IMR-90 (cell line): ENCODE data around the gene ITPR2. TPM values are rescaled to one million over a fixed set of nuclear protein-coding genes. Genes with fewer than 3 reads are reported as not detected.

Source experiments
- ATAC-seq: fragments of 200-7000 bp; cut with Tn5 transposase; 2 replicates; pipeline ENCODE4 v1.9.1; 2020; ENCODE audit warnings: low read depth, mild to moderate bottlenecking, moderate library complexity
- BruUV-seq: library from RNA; stranded (reverse); fragments of 400-500 nt; replicated peaks from 2 replicates; lab custom pipeline; 2021; lab: Mats Ljungman, UMichigan
- CTCF ChIA-PET: fragments of 300-600 bp; formaldehyde crosslinking; extraction: SDS; loops from one replicate; lab custom pipeline; 2021; ENCODE audit warnings: antibody characterized with exemption; lab: Yijun Ruan, JAX
- POLR2A ChIA-PET: fragments of 300-600 bp; sonication (Branson Sonifier 250); formaldehyde crosslinking; loops from one replicate; lab custom pipeline; 2022; ENCODE audit warnings: antibody characterized with exemption; ENCODE audit not compliant: unreplicated experiment; lab: Charles Lee
- DNase-seq: peaks from one replicate; pipeline ENCODE4 v3.0.0; 2013
- H2AFZ ChIP-seq: replicated peaks from 2 replicates; pipeline ENCODE3; 2013; ENCODE audit warnings: low read length, mild to moderate bottlenecking; ENCODE audit not compliant: poor library complexity
- H2AK5ac ChIP-seq: 2 replicates; pipeline ENCODE4 v1.6.1; 2013; ENCODE audit warnings: low read depth, low read length, inconsistent platforms
- H2AK9ac ChIP-seq: replicated peaks from 2 replicates; pipeline ENCODE3; 2013; ENCODE audit warnings: mild to moderate bottlenecking, low read depth, low read length, moderate library complexity; ENCODE audit not compliant: poor library complexity
- H2BK120ac ChIP-seq: 2 replicates; pipeline ENCODE4 v1.6.1; 2013; ENCODE audit warnings: low read depth, low read length, inconsistent platforms
- H2BK15ac ChIP-seq: 3 replicates; pipeline ENCODE4 v1.6.1; 2013; ENCODE audit warnings: low read depth, low read length, inconsistent platforms
- H2BK20ac ChIP-seq: 2 replicates; pipeline ENCODE4 v1.6.1; 2013; ENCODE audit warnings: low read depth, mild to moderate bottlenecking, inconsistent platforms, low read length, moderate library complexity
- H2BK5ac ChIP-seq: 2 replicates; pipeline ENCODE4 v1.6.1; 2013; ENCODE audit warnings: mild to moderate bottlenecking, low read depth, low read length, inconsistent platforms; ENCODE audit not compliant: poor library complexity, severe bottlenecking
- H3K14ac ChIP-seq: replicated peaks from 2 replicates; pipeline ENCODE4 v1.6.1; 2013; ENCODE audit warnings: low read depth, low read length, inconsistent platforms
- H3K18ac ChIP-seq: 2 replicates; pipeline ENCODE4 v1.6.1; 2013; ENCODE audit warnings: low read depth, low read length, control low read depth
- H3K23ac ChIP-seq: 2 replicates; pipeline ENCODE4 v1.6.1; 2013; ENCODE audit warnings: low read depth, low read length, inconsistent platforms
- H3K27ac ChIP-seq: 2 replicates; pipeline ENCODE4 v1.5.1; 2013; ENCODE audit warnings: mild to moderate bottlenecking, control low read depth, low read length; ENCODE audit not compliant: insufficient read depth
- H3K27me3 ChIP-seq: 2 replicates; pipeline ENCODE4 v1.6.1; 2013; ENCODE audit warnings: low read length; ENCODE audit not compliant: control insufficient read depth, insufficient read depth
- H3K36me3 ChIP-seq: 2 replicates; pipeline ENCODE4 v1.6.1; 2013; ENCODE audit warnings: low read length, mixed read lengths; ENCODE audit not compliant: control insufficient read depth, insufficient read depth
- H3K4ac ChIP-seq: 2 replicates; pipeline ENCODE4 v1.6.1; 2013; ENCODE audit warnings: low read depth, low read length, inconsistent platforms
- H3K4me1 ChIP-seq: 2 replicates; pipeline ENCODE4 v1.6.1; 2013; ENCODE audit warnings: low read length, mixed read lengths; ENCODE audit not compliant: control insufficient read depth, insufficient read depth
- H3K4me2 ChIP-seq: 2 replicates; pipeline ENCODE4 v1.6.1; 2013; ENCODE audit warnings: low read depth, mild to moderate bottlenecking, control low read depth, low read length, moderate library complexity
- H3K4me3 ChIP-seq: 2 replicates; pipeline ENCODE4 v1.5.1; 2013; ENCODE audit warnings: low read depth, mild to moderate bottlenecking, control low read depth, low read length, moderate library complexity; ENCODE audit not compliant: insufficient read depth
- H3K56ac ChIP-seq: 2 replicates; pipeline ENCODE4 v1.6.1; 2013; ENCODE audit warnings: low read length, inconsistent platforms; ENCODE audit not compliant: insufficient read depth; ENCODE audit errors: extremely low read depth
- H3K79me1 ChIP-seq, 2 experiments: 2 replicates each; pipeline ENCODE4 v1.6.1; 2013; ENCODE audit warnings: low read length in 2 of 2, inconsistent platforms in 1 of 2, low read depth in 1 of 2
- H3K9ac ChIP-seq: 2 replicates; pipeline ENCODE4 v1.6.1; 2013; ENCODE audit warnings: low read depth, low read length, control low read depth
- H3K9me1 ChIP-seq: 2 replicates; pipeline ENCODE4 v1.6.1; 2013; ENCODE audit warnings: low read length, inconsistent platforms; ENCODE audit not compliant: insufficient read depth
- H3K9me3 ChIP-seq: 2 replicates; pipeline ENCODE4 v1.6.1; 2013; ENCODE audit warnings: low read length; ENCODE audit not compliant: control insufficient read depth, insufficient read depth
- H4K20me1 ChIP-seq: 2 replicates; pipeline ENCODE4 v1.6.1; 2013; ENCODE audit warnings: low read length, inconsistent platforms; ENCODE audit not compliant: insufficient read depth
- H4K5ac ChIP-seq: 2 replicates; pipeline ENCODE4 v1.6.1; 2013; ENCODE audit warnings: mild to moderate bottlenecking, low read depth, low read length, control low read depth
- H4K8ac ChIP-seq, 2 experiments: 2 replicates each; pipeline ENCODE4 v1.6.1; 2013; ENCODE audit warnings: low read depth in 2 of 2, low read length in 2 of 2, control low read depth in 1 of 2, inconsistent platforms in 1 of 2
- H4K91ac ChIP-seq: 2 replicates; pipeline ENCODE4 v1.6.1; 2013; ENCODE audit warnings: low read depth, low read length, inconsistent platforms; ENCODE audit not compliant: insufficient read depth
- BHLHE40 ChIP-seq: fragments of 150-350 bp; IDR thresholded peaks from 2 replicates; pipeline ENCODE4 v1.6.1; 2016; ENCODE audit warnings: mild to moderate bottlenecking, low read depth, low read length
- CEBPB ChIP-seq: IDR thresholded peaks from 2 replicates; pipeline ENCODE4 v1.6.1; 2012; ENCODE audit warnings: low read depth, low read length, improper control_type of control experiment
- POLR2A ChIP-seq: IDR thresholded peaks from 2 replicates; pipeline ENCODE4 v1.6.1; 2012; ENCODE audit warnings: mild to moderate bottlenecking, low read depth, low read length
- RCOR1 ChIP-seq: IDR thresholded peaks from 2 replicates; pipeline ENCODE4 v1.6.1; 2012; ENCODE audit warnings: mild to moderate bottlenecking, low read length, improper control_type of control experiment; ENCODE audit not compliant: insufficient replicate concordance
- WGBS, 2 experiments: methylation state at CpG; one replicate each; pipeline versions ENCODE4 v1.1.5 to v1.1.7; 2013; ENCODE audit warnings: missing lambda C conversion rate in 2 of 2; ENCODE audit not compliant: insufficient read length in 1 of 2; ENCODE audit errors: extremely low coverage in 2 of 2; 5-methylcytosine and 5-hydroxymethylcytosine counted together
- dilution Hi-C: fragments of 300-500 bp; cut with HindIII; formaldehyde crosslinking; loops from one replicate; pipeline ENCODE4 v1.14.3; 2018; ENCODE audit warnings: low sequenced_read_pairs; ENCODE audit not compliant: unreplicated experiment
- in situ Hi-C: fragments of 300-500 bp; cut with MboI; formaldehyde crosslinking; loops from 3 replicates; pipeline ENCODE4 v1.14.3; 2019; ENCODE audit warnings: low sequenced_read_pairs, inconsistent platforms, mixed read lengths
- intact Hi-C: fragments of 100-400 bp; cut with micrococcal nuclease; formaldehyde crosslinking; loops from 2 replicates; pipeline ENCODE4 v1.10.0; 2022
- polyA plus RNA-seq, 3 experiments: library from polyadenylated mRNA; depleted of rRNA; stranded (reverse); fragments of >200 nt; gene quantifications; 2 replicates each; pipeline ENCODE4 v1.2.3, GENCODE V29; 2012; ENCODE audit warnings: low replicate concordance in 1 of 3
- total RNA-seq: library from RNA; depleted of rRNA; stranded (reverse); fragments of >200 nt; gene quantifications from 2 replicates; pipeline ENCODE4 v1.2.3, GENCODE V29; 2012

Gene ITPR2
- total and polyA plus RNA-seq, 2 of the 4 experiments (the other 2 are of a cell fraction): 1.2 to 9.0 TPM

- Histone ChIP-seq H3K9me1 (no peaks in the 10 kb centered on the region; the same call in 1 of the 2 replicates), H3K4me3 (no peak overlapping the region), H4K20me1 (no peaks in the 10 kb centered on the region), H3K4me1 (no peaks in the 10 kb centered on the region), H3K14ac (no peak overlapping the region), H3K9me3 (no peaks in the 10 kb centered on the region), H2AK9ac (no peak overlapping the region), H3K9ac (no peak overlapping the region), H4K91ac (no peak overlapping the region), H2BK20ac (no peak overlapping the region), H4K5ac (no peak overlapping the region), H2AFZ (no peak overlapping the region), H2BK120ac (no peak overlapping the region), H2AK5ac (no peak overlapping the region), H3K56ac (no peak overlapping the region), H3K23ac (no peak overlapping the region), H3K18ac (no peak overlapping the region), H3K36me3 (no peaks in the 10 kb centered on the region), H3K4me2 (no peak overlapping the region), H2BK5ac (no peak overlapping the region), H3K27ac (no peak overlapping the region), H3K79me1 (no peaks in the 10 kb centered on the region), H3K27me3 (no peaks in the 10 kb centered on the region), H2BK15ac (no peak overlapping the region), H3K4ac (no peak overlapping the region), H4K8ac (no peak overlapping the region)
- dilution Hi-C loops: no loop called here
- ATAC-seq (no peak), DNase-seq (no peak)
- intact Hi-C loops: loop anchor here (5.0 kb wide), 2 partner anchors 85 to 180 kb away; no protein-coding TSS in a partner anchor
- ChIA-PET POLR2A (no interaction called here), CTCF (no interaction called here)
- peak; percentile 45; the same call in 1 of the 2 replicates for TF ChIP-seq CEBPB
- no peak for TF ChIP-seq POLR2A
- TF ChIP-seq BHLHE40: no peak
- TF ChIP-seq RCOR1: no peak
- in situ Hi-C loops: no loop called here
- no TSS peak for BruUV-seq
- no CpG with 5 or more reads among the region's 2 CpGs for WGBS, 2 experiments
These were observed 220.8 kb downstream of the ITPR2 start for GRCh38 chr12:26612203-26612602.
